ENCODE data around the gene RNF169. TPM values are rescaled to one million over a fixed set of nuclear protein-coding genes. Genes with fewer than 3 reads are reported as not detected.

RNF169 gene
- total RNA-seq, 1 donor from 2014 or later, result 7.1 TPM

- TF ChIP-seq CTCF (IDR thresholded peaks at IDR 0.05; ENCODE audit: partially characterized antibody, unreplicated experiment), result no peak
- Mint-ChIP-seq H3K36me3 (ENCODE audit: unreplicated experiment) (peaks cover 4% of the 10 kb centered on the region), H3K27me3 (ENCODE audit: unreplicated experiment) (peaks cover 5% of the 10 kb centered on the region), H3K9me3 (ENCODE audit: unreplicated experiment) (peaks cover 2% of the 10 kb centered on the region), H3K4me1 (ENCODE audit: low read depth, unreplicated experiment) (peaks cover 7% of the 10 kb centered on the region), H3K27ac (ENCODE audit: unreplicated experiment) (no peak overlapping the region), H3K4me3 (ENCODE audit: unreplicated experiment) (no peak overlapping the region)
- DNase-seq, result no peak
Observed at GRCh38 chr11:74713686-74714085, 35.0 kb upstream of the RNF169 start.

GRCh38 chr11:74714904-74715303 lies 33.7 kb upstream of the RNF169 start:
- no peak overlapping the region for H3K4me3 Mint-ChIP-seq (ENCODE audit: unreplicated experiment)
- DNase-seq, result no peak
- peaks cover 6% of the 10 kb centered on the region for H3K27me3 Mint-ChIP-seq (ENCODE audit: unreplicated experiment)
- TF ChIP-seq CTCF (IDR thresholded peaks at IDR 0.05; ENCODE audit: partially characterized antibody, unreplicated experiment), result no peak
- H3K36me3 Mint-ChIP-seq (ENCODE audit: unreplicated experiment), result peaks cover 4% of the 10 kb centered on the region
- no peaks in the 10 kb centered on the region for H3K9me3 Mint-ChIP-seq (ENCODE audit: unreplicated experiment)
- H3K4me1 Mint-ChIP-seq (ENCODE audit: low read depth, unreplicated experiment), result peaks cover 7% of the 10 kb centered on the region
- no peak overlapping the region for H3K27ac Mint-ChIP-seq (ENCODE audit: unreplicated experiment)

GRCh38 chr11:74717221-74717969 lies 31.3 kb upstream of the RNF169 start:
- TF ChIP-seq CTCF (IDR thresholded peaks at IDR 0.05; ENCODE audit: partially characterized antibody, unreplicated experiment), result no peak
- Mint-ChIP-seq H3K36me3 (ENCODE audit: unreplicated experiment) (peaks cover 4% of the 10 kb centered on the region), H3K9me3 (ENCODE audit: unreplicated experiment) (peaks cover 2% of the 10 kb centered on the region), H3K27me3 (ENCODE audit: unreplicated experiment) (peaks cover 9% of the 10 kb centered on the region), H3K4me1 (ENCODE audit: low read depth, unreplicated experiment) (no peaks in the 10 kb centered on the region), H3K4me3 (ENCODE audit: unreplicated experiment) (no peak overlapping the region), H3K27ac (ENCODE audit: unreplicated experiment) (no peak overlapping the region)
- no peak for DNase-seq

GRCh38 chr11:74719011-74719410 lies 29.6 kb upstream of the RNF169 start:
- TF ChIP-seq CTCF (IDR thresholded peaks at IDR 0.05; ENCODE audit: partially characterized antibody, unreplicated experiment), result no peak
- no peak for DNase-seq
- Mint-ChIP-seq H3K27me3 (ENCODE audit: unreplicated experiment) (peaks cover 11% of the 10 kb centered on the region), H3K9me3 (ENCODE audit: unreplicated experiment) (peaks cover 2% of the 10 kb centered on the region), H3K4me3 (ENCODE audit: unreplicated experiment) (no peak overlapping the region), H3K36me3 (ENCODE audit: unreplicated experiment) (peaks cover 4% of the 10 kb centered on the region), H3K27ac (ENCODE audit: unreplicated experiment) (no peak overlapping the region), H3K4me1 (ENCODE audit: low read depth, unreplicated experiment) (no peaks in the 10 kb centered on the region)
